K562 (cell line): ENCODE results near the gene LMAN2L. TPM values are rescaled to one million over a fixed set of nuclear protein-coding genes. Genes with fewer than 3 reads are reported as not detected.

Experiments used
- ATAC-seq: fragments of 200-7000 bp; cut with Tn5 transposase; 3 replicates; pipeline ENCODE4 v1.9.1; 2020; ENCODE audit warnings: moderate library complexity
- BruUV-seq: library from RNA; stranded (reverse); fragments of 400-500 nt; replicated peaks from 2 replicates; lab custom pipeline; 2021; lab: Mats Ljungman, UMichigan
- CTCF ChIA-PET: fragments of 300-600 bp; formaldehyde crosslinking; extraction: SDS; loops from one replicate; lab custom pipeline; 2021; ENCODE audit warnings: low intra/inter-chr PET ratio; lab: Yijun Ruan, JAX
- POLR2A ChIA-PET: fragments of 300-600, 350-650 bp; sonication (Branson Sonifier 250); formaldehyde crosslinking; extraction: SDS; loops from one replicate; lab custom pipeline; 2021; ENCODE audit warnings: antibody characterized with exemption, inconsistent platforms; lab: Yijun Ruan, JAX
- DNase-seq, 4 experiments: peaks; one replicate each; pipeline versions ENCODE4 v3.0.0 to v3.0.0-alpha.2; 2011 to 2018; ENCODE audit warnings: low spot score in 3 of 4, mixed read lengths in 3 of 4; ENCODE audit errors: extremely low read depth in 1 of 4
- FAIRE-seq: peaks from 2 replicates; lab custom pipeline; 2011; peaks lifted over from hg19 to GRCh38; lab: Jason Lieb, UNC
- H2AFZ ChIP-seq: 2 replicates; pipeline ENCODE4 v1.6.0; 2011; ENCODE audit warnings: low read depth, low read length, control low read depth, inconsistent platforms
- H3K27ac ChIP-seq: fragments of 200-600 bp; 3 replicates; pipeline ENCODE4 v1.8.0; 2011; ENCODE audit warnings: low read depth, mild to moderate bottlenecking, control low read depth, inconsistent platforms, low read length, moderate library complexity, mixed read lengths; ENCODE audit errors: extremely low read depth
- H3K27me3 ChIP-seq, 2 experiments: fragments of 300-600 bp in 1 of 2; 2 replicates in 1 of 2; 3 replicates in 1 of 2; pipeline versions ENCODE4 v1.6.0 to v1.8.0; 2011; ENCODE audit warnings: inconsistent platforms in 2 of 2, low read length in 2 of 2, mild to moderate bottlenecking in 1 of 2, mixed read lengths in 1 of 2, moderate library complexity in 1 of 2; ENCODE audit not compliant: control insufficient read depth in 2 of 2, insufficient read depth in 2 of 2
- H3K36me3 ChIP-seq: fragments of 300-600 bp; 3 replicates; pipeline ENCODE4 v1.8.0; 2011; ENCODE audit warnings: mild to moderate bottlenecking, low read length, inconsistent platforms; ENCODE audit not compliant: control insufficient read depth, insufficient read depth
- H3K4me1 ChIP-seq, 2 experiments: fragments of 200-600 bp in 1 of 2; replicated peaks in 1 of 2; 2 replicates in 1 of 2; 3 replicates in 1 of 2; pipeline versions ENCODE4 v1.5.1 to v1.8.0; 2011; ENCODE audit warnings: inconsistent platforms in 2 of 2, low read length in 2 of 2, mild to moderate bottlenecking in 1 of 2, mixed read lengths in 1 of 2, moderate library complexity in 1 of 2; ENCODE audit not compliant: control insufficient read depth in 2 of 2, insufficient read depth in 2 of 2
- H3K4me2 ChIP-seq: 2 replicates; pipeline ENCODE4 v1.6.1; 2011; ENCODE audit warnings: low read length, control low read depth, inconsistent platforms, mixed read lengths; ENCODE audit not compliant: insufficient read depth
- H3K4me3 ChIP-seq: fragments of 200-600 bp; sonication (generic), shearing (Covaris generic); 2 replicates; pipeline ENCODE4 v1.5.1; 2016; ENCODE audit warnings: control low read depth, inconsistent platforms
- H3K79me2 ChIP-seq: fragments of 200-600 bp; 3 replicates; pipeline ENCODE4 v1.8.0; 2011; ENCODE audit warnings: low read length, inconsistent platforms; ENCODE audit not compliant: control insufficient read depth, insufficient read depth
- H3K9ac ChIP-seq, 2 experiments: 2 replicates each; pipeline versions ENCODE4 v1.6.0 to v1.6.1; 2011; ENCODE audit warnings: low read depth in 2 of 2, low read length in 2 of 2, control low read depth in 1 of 2, inconsistent platforms in 1 of 2, mild to moderate bottlenecking in 1 of 2, mixed read lengths in 1 of 2; ENCODE audit not compliant: insufficient read depth in 1 of 2
- H3K9me1 ChIP-seq: one replicate; pipeline ENCODE4 v1.6.0; 2011; ENCODE audit warnings: inconsistent platforms, mild to moderate bottlenecking, low read length, moderate library complexity; ENCODE audit not compliant: control insufficient read depth, insufficient read depth
- H3K9me3 ChIP-seq: replicated peaks from 2 replicates; pipeline ENCODE4 v1.5.1; 2011; ENCODE audit warnings: low read depth, low read length, inconsistent platforms; ENCODE audit not compliant: control insufficient read depth, insufficient read depth
- H4K20me1 ChIP-seq: replicated peaks from 2 replicates; pipeline ENCODE4 v1.6.1; 2011; ENCODE audit warnings: low read length, inconsistent platforms, mixed read lengths; ENCODE audit not compliant: control insufficient read depth, insufficient read depth
- ARID1B ChIP-seq: fragments of 450-650 bp; IDR thresholded peaks from 2 replicates; pipeline ENCODE4 v1.6.1; 2016; ENCODE audit warnings: antibody characterized with exemption, mild to moderate bottlenecking, inconsistent platforms
- EHMT2 ChIP-seq: fragments of 450-650 bp; IDR thresholded peaks from 2 replicates; pipeline ENCODE4 v1.6.1; 2018; ENCODE audit warnings: antibody characterized with exemption
- FOXA1 ChIP-seq: fragments of 450-650 bp; IDR thresholded peaks from 2 replicates; pipeline ENCODE4 v1.6.1; 2016; ENCODE audit warnings: mild to moderate bottlenecking, borderline replicate concordance
- GTF2E2 ChIP-seq: fragments of 200-800 bp; sonication (Bioruptor generic); IDR thresholded peaks from 2 replicates; pipeline ENCODE4 v1.6.1; 2016; ENCODE audit warnings: missing genetic modification characterization, missing compliant biosample characterization
- HNRNPUL1 ChIP-seq: fragments of 200-400 bp; formaldehyde crosslinking; IDR thresholded peaks from 2 replicates; pipeline ENCODE4 v1.6.1; 2017; ENCODE audit warnings: low read length
- MEF2A ChIP-seq: IDR thresholded peaks from 2 replicates; pipeline ENCODE4 v1.6.1; 2011; ENCODE audit warnings: low read depth, mild to moderate bottlenecking, low read length, moderate library complexity; ENCODE audit not compliant: control insufficient read depth
- ZMIZ1 ChIP-seq, 2 experiments: fragments of 150-350 bp in 1 of 2; IDR thresholded peaks; 2 replicates each; pipeline ENCODE4 v1.6.1; 2012 to 2016; ENCODE audit warnings: low read depth in 2 of 2, low read length in 2 of 2, mild to moderate bottlenecking in 1 of 2, moderate library complexity in 1 of 2
- ZNF586 ChIP-seq: fragments of 450-650 bp; formaldehyde crosslinking; conservative IDR thresholded peaks from 2 replicates; pipeline ENCODE4 v1.4.0; 2020; ENCODE audit warnings: mild to moderate bottlenecking, moderate library complexity
- WGBS: fragments of 100-300 bp; shearing (Covaris generic); methylation state at CpG from one replicate; pipeline ENCODE4 v1.1.6; 2016; ENCODE audit warnings: low coverage, mixed read lengths; ENCODE audit not compliant: insufficient coverage; ENCODE audit errors: missing lambda C conversion rate; 5-methylcytosine and 5-hydroxymethylcytosine counted together
- in situ Hi-C: fragments of 300-500 bp; cut with MboI; formaldehyde crosslinking; loops from 4 replicates; pipeline ENCODE4 v1.15.0; 2018; ENCODE audit warnings: inconsistent platforms, mixed read lengths
- intact Hi-C: fragments of 100-400 bp; cut with micrococcal nuclease; formaldehyde crosslinking; loops from 2 replicates; pipeline ENCODE4 v1.14.2; 2022
- polyA plus RNA-seq, 8 experiments: library from polyadenylated mRNA; depleted of rRNA in 4 of 8; stranded (reverse) in 5 of 8; unstranded in 3 of 8; fragments of >200 nt; fragmentation: Nextera tagmentation in 2 of 8; fragmentation: Illumina TruSeq in 1 of 8; extraction: Ambion mirVana in 2 of 8; extraction: Trizol in 1 of 8; gene quantifications; 2 replicates each; pipeline versions ENCODE4 v1.2.1 to v1.2.3, GENCODE V29; 2011 to 2014; ENCODE audit warnings: inconsistent platforms in 1 of 8, missing spikeins in 1 of 8
- total RNA-seq, 7 experiments: library from RNA; depleted of rRNA in 6 of 7; stranded (reverse); fragments of >200 nt in 6 of 7; fragmentation: Illumina TruSeq in 2 of 7; extraction: Trizol in 2 of 7; gene quantifications; 2 replicates each; pipeline versions ENCODE4 v1.2.1 to v1.2.3, GENCODE V29; 2011 to 2021; ENCODE audit warnings: low replicate concordance in 1 of 7
- TF ChIP-seq, protein P1 (sequence below): fragments of 450-650 bp; IDR thresholded peaks from 2 replicates; pipeline ENCODE4 v1.6.1; 2017; ENCODE audit warnings: antibody characterized with exemption, mild to moderate bottlenecking

LMAN2L gene
- total and polyA plus RNA-seq, 9 of the 15 experiments (the other 6 are each of a cell fraction or from before 2014, with no cell fraction given): 7.2 to 37.7 (median 12.5) TPM

DNA sequence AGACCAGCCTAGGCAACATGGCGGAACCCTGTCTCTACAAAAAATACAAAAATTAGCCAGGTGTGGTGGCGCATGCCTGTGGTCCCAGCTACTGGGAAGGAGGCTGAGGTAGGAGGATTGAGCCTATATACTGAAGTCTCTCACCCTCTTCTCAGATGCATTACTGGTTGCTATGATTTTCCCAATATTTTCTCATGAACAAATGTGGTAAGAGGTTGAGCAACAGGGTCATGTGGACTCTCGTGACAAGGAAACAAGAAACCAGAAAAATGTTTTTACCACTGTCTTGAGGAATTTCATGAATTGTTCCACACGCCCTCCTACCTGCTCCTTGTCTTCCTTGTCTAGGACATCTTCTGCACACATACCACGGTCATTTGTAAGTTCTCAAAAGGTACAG, 12.4 kb downstream of the LMAN2L start:
- 89% methylated on average over 5 of the region's 5 CpGs for WGBS
- intact Hi-C loops (no loop called here), in situ Hi-C loops (no loop called here)
- Histone ChIP-seq H3K27me3 (no peaks in the 10 kb centered on the region), H3K9me1 (no peaks in the 10 kb centered on the region), H3K27ac (no peak overlapping the region), H3K79me2 (no peaks in the 10 kb centered on the region), H3K36me3 (peaks cover 35% of the 10 kb centered on the region; the same call in 2 of the 3 replicates), H3K4me1 (no peaks in the 10 kb centered on the region), H3K9ac (no peak overlapping the region), H3K4me2 (no peak overlapping the region), H4K20me1 (no peaks in the 10 kb centered on the region), H3K9me3 (no peaks in the 10 kb centered on the region), H2AFZ (no peak overlapping the region), H3K4me3 (no peak overlapping the region)
- BruUV-seq: no TSS peak
- ChIA-PET POLR2A (interaction anchor here (1.0 kb wide), 1 partner anchor 14 kb away, joined by 3 read pairs; no protein-coding TSS in a partner anchor), CTCF (no interaction called here)
- ATAC-seq: no peak
- no peak for DNase-seq
- FAIRE-seq: no peak
- TF ChIP-seq ARID1B (no peak), ZNF586 (CRISPR knock-in tag) (no peak), ZMIZ1 (IDR thresholded peaks at IDR 0.05; ENCODE audit: low read depth in 2 of 2, low read length in 2 of 2) (no peak), FOXA1 (no peak), EHMT2 (no peak), MEF2A (no peak), GTF2E2 (tag) (no peak), HNRNPUL1 (no peak)
- TF ChIP-seq, protein P1, sequence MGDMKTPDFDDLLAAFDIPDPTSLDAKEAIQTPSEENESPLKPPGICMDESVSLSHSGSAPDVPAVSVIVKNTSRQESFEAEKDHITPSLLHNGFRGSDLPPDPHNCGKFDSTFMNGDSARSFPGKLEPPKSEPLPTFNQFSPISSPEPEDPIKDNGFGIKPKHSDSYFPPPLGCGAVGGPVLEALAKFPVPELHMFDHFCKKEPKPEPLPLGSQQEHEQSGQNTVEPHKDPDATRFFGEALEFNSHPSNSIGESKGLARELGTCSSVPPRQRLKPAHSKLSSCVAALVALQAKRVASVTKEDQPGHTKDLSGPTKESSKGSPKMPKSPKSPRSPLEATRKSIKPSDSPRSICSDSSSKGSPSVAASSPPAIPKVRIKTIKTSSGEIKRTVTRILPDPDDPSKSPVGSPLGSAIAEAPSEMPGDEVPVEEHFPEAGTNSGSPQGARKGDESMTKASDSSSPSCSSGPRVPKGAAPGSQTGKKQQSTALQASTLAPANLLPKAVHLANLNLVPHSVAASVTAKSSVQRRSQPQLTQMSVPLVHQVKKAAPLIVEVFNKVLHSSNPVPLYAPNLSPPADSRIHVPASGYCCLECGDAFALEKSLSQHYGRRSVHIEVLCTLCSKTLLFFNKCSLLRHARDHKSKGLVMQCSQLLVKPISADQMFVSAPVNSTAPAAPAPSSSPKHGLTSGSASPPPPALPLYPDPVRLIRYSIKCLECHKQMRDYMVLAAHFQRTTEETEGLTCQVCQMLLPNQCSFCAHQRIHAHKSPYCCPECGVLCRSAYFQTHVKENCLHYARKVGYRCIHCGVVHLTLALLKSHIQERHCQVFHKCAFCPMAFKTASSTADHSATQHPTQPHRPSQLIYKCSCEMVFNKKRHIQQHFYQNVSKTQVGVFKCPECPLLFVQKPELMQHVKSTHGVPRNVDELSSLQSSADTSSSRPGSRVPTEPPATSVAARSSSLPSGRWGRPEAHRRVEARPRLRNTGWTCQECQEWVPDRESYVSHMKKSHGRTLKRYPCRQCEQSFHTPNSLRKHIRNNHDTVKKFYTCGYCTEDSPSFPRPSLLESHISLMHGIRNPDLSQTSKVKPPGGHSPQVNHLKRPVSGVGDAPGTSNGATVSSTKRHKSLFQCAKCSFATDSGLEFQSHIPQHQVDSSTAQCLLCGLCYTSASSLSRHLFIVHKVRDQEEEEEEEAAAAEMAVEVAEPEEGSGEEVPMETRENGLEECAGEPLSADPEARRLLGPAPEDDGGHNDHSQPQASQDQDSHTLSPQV: no peak
